SH-SY5Y (cell line): ENCODE results near the gene AJM1.

ENCODE experiments used
- GATA2 ChIP-seq: IDR thresholded peaks from 2 replicates; pipeline ENCODE4 v1.6.1; 2011; ENCODE audit warnings: mild to moderate bottlenecking, low read depth, low read length
- GATA3 ChIP-seq: IDR thresholded peaks from 2 replicates; pipeline ENCODE4 v1.6.1; 2011; ENCODE audit warnings: low read depth, mild to moderate bottlenecking, low read length, moderate library complexity

DNA sequence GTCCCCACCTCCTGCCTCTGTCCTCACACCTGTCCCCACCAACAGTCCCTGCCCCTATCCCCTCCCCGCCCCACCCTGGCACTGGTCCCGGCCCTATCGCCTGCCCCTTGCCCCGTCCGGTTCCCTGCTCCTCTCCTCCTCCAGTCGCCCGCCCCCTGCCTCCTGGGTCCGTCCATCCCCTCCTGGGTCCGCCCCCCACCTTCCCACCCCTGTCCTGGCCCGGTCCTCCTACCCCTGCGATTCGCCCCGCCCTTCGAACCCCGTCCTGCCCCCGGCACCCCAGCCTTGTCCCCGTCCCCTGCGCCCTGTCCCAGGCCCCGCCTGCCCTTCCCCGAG lies 23.5 kb downstream of the AJM1 start:
- TF ChIP-seq GATA3 (no peak), GATA2 (no peak)
